SK-N-MC (cell line): Measurements from ENCODE around the gene SMIM41.
A peak's percentile ranks its signal among the peaks of the same experiment; 100 is the strongest.

Experiments used
- DNase-seq: peaks from one replicate; pipeline ENCODE4 v3.0.0-alpha.2; 2011; ENCODE audit warnings: low read depth, low spot score
- H3K27ac ChIP-seq: fragments of 200-600 bp; sonication (generic); 2 replicates; pipeline ENCODE4 v1.5.1; 2016; ENCODE audit warnings: mixed run types
- H3K36me3 ChIP-seq: fragments of 200-600 bp; sonication (generic); 2 replicates; pipeline ENCODE4 v1.6.1; 2017; ENCODE audit warnings: antibody characterized with exemption, low read length, mixed read lengths; ENCODE audit not compliant: insufficient read depth
- H3K4me3 ChIP-seq: fragments of 200-600 bp; sonication (generic); 2 replicates; pipeline ENCODE4 v1.5.1; 2016
- H3K9ac ChIP-seq: fragments of 200-600 bp; sonication (generic); 2 replicates; pipeline ENCODE4 v1.8.0; 2017; ENCODE audit warnings: mixed run types, mixed read lengths; ENCODE audit not compliant: insufficient read length
- H3K9me3 ChIP-seq: fragments of 200-600 bp; sonication (generic); 2 replicates; pipeline ENCODE4 v1.6.1; 2017; ENCODE audit warnings: low read depth, mild to moderate bottlenecking, antibody characterized with exemption, low read length, moderate library complexity, mixed read lengths
- EZH2 ChIP-seq: fragments of 200-600 bp; sonication (generic); IDR thresholded peaks from one replicate; pipeline ENCODE4 v1.6.1; 2017; ENCODE audit warnings: antibody characterized with exemption
- FOXP2 ChIP-seq: optimal IDR thresholded peaks from 2 replicates; pipeline ENCODE3; 2011; ENCODE audit warnings: mild to moderate bottlenecking, moderate library complexity; ENCODE audit not compliant: insufficient read depth; ENCODE audit errors: extremely low read length, control extremely low read depth
- POLR2AphosphoS5 ChIP-seq: IDR thresholded peaks from 2 replicates; pipeline ENCODE4 v1.6.1; 2012; ENCODE audit warnings: mild to moderate bottlenecking, low read depth, low read length, borderline replicate concordance

Gene SMIM41

DNA sequence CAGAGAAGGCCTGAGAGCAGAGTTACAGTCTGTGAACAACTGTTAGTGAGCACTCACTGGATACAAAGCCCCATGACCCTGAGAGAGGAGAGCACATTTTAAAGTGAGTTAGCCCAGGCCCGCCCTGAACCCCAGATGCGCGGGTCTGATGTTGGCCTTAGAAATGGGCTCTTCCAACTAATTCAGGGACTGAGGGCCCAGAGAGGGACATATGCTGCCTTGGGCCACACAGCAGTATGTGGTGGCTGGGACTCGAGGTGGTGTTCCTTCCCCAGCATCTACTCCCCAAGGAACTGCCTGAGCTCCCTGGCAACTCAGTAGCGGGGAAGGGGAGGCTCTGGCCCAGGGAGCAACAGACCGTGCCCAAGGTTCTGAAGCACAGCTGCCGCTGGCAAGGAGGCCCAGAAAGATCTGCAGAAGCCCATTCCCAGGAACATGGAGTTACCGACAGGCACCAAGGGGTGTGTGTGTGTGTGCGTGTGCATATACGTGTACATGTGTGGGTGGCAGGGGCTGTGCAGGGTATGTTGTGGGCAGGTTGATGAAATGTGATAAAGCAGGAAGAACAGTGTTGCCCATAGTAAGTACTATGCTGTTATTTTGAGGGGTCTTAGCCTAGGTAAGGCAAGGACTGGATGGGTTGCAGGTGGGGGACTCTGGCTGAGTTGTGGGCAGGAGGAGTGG lies 71.8 kb downstream of the SMIM41 start:
- Histone ChIP-seq H3K36me3 (no peaks in the 10 kb centered on the region), H3K9me3 (no peaks in the 10 kb centered on the region), H3K27ac (no peak overlapping the region), H3K9ac (no peak overlapping the region), H3K4me3 (no peak overlapping the region)
- no peak for DNase-seq
- TF ChIP-seq POLR2AphosphoS5 = no peak

DNA sequence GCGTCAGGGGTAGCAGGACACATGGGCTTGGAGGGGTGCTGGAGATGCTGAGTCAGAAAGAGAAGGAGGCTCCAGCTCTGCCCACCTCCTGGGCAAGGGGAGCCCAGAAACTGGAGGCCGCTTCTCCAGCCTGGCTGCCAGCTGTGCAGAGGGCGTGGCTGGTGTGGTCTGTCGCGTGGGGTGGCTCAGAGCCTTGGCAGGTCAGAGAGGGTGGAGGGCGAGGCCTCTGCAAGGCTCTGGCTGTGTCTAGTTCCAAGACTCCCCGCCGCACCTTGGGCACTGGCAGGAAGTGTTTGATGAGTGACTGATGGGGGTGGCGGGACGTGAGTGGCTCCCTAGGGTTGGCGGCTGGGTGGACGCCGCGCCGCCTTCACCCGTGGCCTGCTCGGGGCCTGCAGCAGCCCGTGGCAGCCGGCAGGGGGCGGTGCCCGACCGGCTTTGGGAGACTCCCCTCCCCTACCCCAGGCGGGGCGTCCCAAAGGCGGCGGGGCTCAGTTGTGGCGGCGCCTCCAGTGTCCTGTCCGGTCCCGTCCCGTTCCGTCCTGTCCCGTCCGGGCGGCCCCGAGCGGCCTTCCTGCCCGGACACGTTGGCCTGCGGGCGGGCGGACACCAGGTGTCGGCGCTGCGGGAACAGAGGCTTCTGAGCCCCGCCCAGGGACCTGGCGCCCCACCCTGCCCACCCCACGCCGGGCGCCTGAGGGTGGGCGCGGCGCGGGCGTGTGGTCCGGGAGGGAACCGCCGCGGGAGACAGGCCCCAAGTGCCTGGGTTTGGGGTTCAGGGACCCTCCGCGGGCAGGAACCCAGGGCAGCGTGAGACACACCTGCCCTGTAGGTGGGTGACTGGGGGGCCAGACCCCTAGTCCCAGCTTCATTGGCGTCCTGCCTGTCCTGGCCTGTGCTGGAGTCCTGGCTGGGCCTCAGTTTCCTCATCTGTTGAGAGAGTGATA lies 72.6 kb downstream of the SMIM41 start:
- 0 out of 2 replicates have a peak overlapping the region, but pooled peaks have one; percentile 30 for H3K4me3 ChIP-seq
- TF ChIP-seq FOXP2 (no peak), POLR2AphosphoS5 (no peak), EZH2 (no peak)
- no peak for DNase-seq
- no peak overlapping the region for H3K9ac ChIP-seq
- H3K27ac ChIP-seq = no peak overlapping the region
- no peaks in the 10 kb centered on the region for H3K9me3 ChIP-seq
- no peaks in the 10 kb centered on the region for H3K36me3 ChIP-seq

DNA sequence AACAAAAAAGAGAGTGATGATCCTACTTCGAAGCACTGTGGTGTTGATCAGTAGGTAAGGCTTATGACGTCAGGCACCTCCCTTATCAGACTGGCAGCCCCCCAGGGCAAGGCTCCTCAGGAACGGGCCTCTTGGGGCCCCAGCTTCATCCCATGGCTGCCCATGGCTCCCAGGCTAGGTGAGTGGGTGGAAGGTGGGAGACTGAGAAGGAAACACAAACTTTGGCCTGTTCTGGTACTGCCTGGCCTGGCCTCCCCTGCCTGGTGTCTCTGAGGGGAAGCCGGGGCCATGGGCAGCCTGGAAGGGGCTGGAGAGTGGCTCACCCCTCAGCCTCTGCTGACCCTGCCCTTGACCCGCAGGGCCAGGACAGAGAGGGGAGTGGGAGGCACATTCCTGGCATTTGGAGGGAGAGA lies 73.4 kb downstream of the SMIM41 start:
- Histone ChIP-seq H3K36me3 (no peaks in the 10 kb centered on the region), H3K9me3 (no peaks in the 10 kb centered on the region), H3K4me3 (no peak overlapping the region), H3K9ac (no peak overlapping the region), H3K27ac (no peak overlapping the region)
- TF ChIP-seq FOXP2 (no peak), POLR2AphosphoS5 (no peak), EZH2 (no peak)
- no peak for DNase-seq

DNA sequence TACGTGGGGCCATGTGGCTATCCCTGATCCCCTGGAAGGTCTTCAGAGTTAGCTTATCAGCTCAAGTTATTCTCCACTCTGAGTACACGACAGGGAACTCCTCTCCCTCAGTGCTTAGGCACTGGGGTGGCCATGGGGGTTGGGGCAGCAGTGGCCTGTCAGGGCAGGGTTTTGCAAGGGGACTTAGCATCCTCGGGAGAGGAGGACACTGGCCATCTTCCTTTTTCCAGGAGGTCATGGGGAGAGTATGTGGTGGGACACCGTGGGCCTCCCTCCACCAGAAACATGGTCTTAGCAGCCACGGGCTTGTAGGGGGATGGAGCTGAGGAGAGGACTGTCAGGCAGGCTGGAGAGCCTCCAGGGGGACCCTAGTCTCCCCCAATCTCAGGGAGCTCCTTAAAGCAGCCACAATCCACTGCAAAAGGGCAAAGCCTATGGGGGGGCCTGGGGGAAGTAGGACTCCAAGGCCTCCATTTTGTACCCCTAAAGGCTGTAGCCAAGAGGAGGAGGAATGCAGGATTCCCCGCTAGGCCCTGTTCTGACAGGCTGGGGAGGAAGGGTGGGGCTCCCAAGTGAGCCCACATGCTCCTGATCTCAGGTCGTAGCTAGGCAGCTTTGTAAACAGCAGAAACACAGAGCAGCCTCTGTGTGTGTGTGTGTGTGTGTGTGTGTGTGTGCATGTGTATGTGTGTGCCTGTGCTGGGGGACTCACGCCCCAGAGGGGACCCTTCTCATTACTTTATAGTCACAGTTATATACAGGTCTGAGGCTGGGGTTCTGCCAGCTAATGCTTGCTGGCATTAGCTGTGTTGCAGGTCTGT lies 75.8 kb downstream of the SMIM41 start:
- TF ChIP-seq FOXP2 (no peak), POLR2AphosphoS5 (no peak), EZH2 (no peak)
- no peaks in the 10 kb centered on the region for H3K36me3 ChIP-seq
- no peaks in the 10 kb centered on the region for H3K9me3 ChIP-seq
- no peak overlapping the region for H3K27ac ChIP-seq
- DNase-seq = no peak
- no peak overlapping the region for H3K9ac ChIP-seq
- no peak overlapping the region for H3K4me3 ChIP-seq

DNA sequence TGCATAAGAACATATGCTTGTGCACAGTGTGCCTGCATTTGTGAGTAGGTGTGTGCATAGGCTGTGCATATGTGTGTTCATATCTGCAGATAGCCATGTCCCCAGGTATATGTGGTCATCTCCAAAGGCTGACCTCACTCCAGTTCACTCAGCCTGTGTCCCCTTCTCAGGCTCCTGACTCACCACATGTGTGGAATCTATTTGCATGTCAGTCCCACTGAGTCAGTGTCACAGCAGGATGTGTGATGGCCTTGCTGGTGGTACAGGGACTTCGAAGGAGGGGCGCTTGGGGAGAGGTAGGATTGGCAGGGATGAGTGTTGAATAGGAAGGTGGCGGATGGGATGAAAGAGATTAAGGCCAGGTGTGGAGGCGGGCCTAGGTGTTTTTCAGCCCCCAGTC lies 76.8 kb downstream of the SMIM41 start:
- H3K36me3 ChIP-seq = no peaks in the 10 kb centered on the region
- H3K9ac ChIP-seq = no peak overlapping the region
- H3K4me3 ChIP-seq = no peak overlapping the region
- no peak for TF ChIP-seq POLR2AphosphoS5
- TF ChIP-seq EZH2 = no peak
- no peak for TF ChIP-seq FOXP2
- no peak overlapping the region for H3K27ac ChIP-seq
- no peaks in the 10 kb centered on the region for H3K9me3 ChIP-seq
- no peak for DNase-seq

DNA sequence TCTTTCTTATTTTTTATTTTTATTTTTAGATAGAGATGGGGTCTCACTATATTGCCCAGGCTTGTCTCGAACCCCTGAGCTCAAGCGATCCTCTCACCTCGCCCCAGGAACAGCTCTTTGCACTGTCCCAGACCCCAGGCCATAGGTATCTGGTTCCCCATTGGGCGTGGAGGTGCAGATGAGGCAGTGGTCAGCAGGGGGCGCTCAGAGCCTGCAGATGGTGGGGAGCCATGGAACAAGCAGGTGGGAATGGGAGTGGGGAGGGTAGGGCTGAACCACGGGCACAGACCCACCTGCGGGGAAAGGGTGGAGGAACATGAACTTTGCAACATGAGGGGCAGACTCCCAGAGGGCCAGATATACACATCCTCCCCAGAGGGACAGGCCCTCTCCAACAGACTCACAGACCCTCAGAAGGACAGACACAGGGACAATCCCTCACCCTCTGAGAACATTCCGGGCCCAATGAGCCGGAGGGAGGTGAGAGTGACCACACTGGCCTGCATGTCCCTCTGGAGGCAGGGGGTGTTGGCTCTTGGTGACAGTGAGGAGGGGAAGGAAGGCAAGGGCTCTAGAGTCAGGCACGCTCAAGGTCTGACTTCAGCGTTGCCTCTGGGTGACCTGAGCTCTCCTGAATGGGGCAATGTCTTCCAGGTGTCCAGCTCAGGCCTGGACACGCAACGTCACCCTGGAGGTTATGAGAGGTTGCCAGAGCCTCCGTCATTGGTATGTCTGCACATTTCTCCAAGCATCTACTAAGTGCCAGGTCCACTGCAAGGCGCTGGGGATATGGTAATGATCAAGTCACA lies 77.5 kb downstream of the SMIM41 start:
- H3K27ac ChIP-seq = no peak overlapping the region

DNA sequence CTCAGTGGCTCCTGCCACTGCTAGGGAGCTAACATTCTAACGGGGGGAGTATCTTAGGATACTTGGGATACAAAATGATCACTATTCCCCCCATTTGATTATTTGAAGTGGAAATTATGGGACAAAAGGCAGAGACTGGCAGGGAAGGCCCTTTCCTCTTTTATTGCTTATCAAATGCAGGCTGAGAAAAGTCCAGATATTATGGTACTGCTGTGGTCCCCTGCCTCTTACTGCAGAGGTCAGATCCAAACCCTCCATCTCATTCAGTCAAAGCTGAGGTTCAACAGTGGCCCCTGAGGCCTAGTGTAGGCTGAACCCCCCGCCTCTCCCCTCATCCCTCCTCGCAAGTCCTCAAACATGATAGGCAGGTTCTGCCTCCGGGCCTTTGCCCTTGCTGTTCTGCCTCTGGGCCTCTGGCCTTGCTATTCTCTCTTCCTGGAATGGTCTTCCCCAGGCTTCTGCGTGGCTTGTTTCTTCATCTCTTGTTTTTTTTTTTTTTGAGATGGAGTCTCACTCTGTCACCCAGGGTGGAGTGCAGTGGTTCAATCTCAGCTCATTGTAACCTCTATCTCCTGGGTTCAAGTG lies 78.2 kb downstream of the SMIM41 start:
- Histone ChIP-seq H3K9me3 (no peaks in the 10 kb centered on the region), H3K9ac (no peak overlapping the region), H3K4me3 (no peak overlapping the region), H3K27ac (no peak overlapping the region), H3K36me3 (no peaks in the 10 kb centered on the region)
- no peak for DNase-seq
- TF ChIP-seq FOXP2 = no peak
- TF ChIP-seq POLR2AphosphoS5 = no peak
- no peak for TF ChIP-seq EZH2

More for the DNA sequence above, 77.5 kb downstream of the SMIM41 start:
- DNase-seq = no peak
- Histone ChIP-seq H3K4me3 (no peak overlapping the region), H3K9ac (no peak overlapping the region), H3K9me3 (no peaks in the 10 kb centered on the region), H3K36me3 (no peaks in the 10 kb centered on the region)
- TF ChIP-seq EZH2 (no peak), POLR2AphosphoS5 (no peak), FOXP2 (no peak)
